ENCODE measurements around the gene NKTR. TPM values are rescaled to one million over a fixed set of nuclear protein-coding genes. Genes with fewer than 3 reads are reported as not detected.

Gene NKTR
- total and polyA plus RNA-seq, 2 experiments from 2014 or later, result 26.0 to 32.6 TPM

DNA sequence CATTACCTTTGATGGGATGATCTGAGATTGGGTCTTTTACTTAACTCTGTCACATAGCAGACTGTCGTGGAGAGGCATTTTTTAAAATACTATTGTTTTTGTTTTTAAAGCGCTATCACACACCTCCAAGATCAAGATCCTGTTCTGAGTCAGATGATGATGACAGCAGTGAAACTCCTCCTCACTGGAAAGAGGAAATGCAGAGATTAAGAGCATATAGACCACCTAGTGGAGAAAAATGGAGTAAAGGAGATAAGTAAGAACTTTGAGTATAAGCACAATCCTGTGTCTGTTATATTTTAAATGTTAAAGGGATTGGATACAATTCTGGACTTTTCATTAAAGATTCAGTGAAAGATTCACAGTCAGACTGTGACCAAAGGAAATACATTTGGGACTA is 34.6 kb downstream of the NKTR start:
- Histone ChIP-seq H3K79me2 (ENCODE audit: insufficient read depth) (peaks cover 89% of the 10 kb centered on the region), H3K27ac (no peak overlapping the region), H2AFZ (no peak overlapping the region), H3K9me3 (ENCODE audit: low read depth) (no peaks in the 10 kb centered on the region), H3F3A (ENCODE audit: insufficient read depth) (peaks cover 55% of the 10 kb centered on the region), H3K27me3 (replicated peaks; ENCODE audit: insufficient read depth) (no peaks in the 10 kb centered on the region), H3K36me3 (ENCODE audit: low read depth) (peaks cover 93% of the 10 kb centered on the region), H3K9me2 (ENCODE audit: insufficient read depth) (no peaks in the 10 kb centered on the region), H3K4me1 (ENCODE audit: insufficient read depth) (peaks cover 14% of the 10 kb centered on the region), H4K20me1 (ENCODE audit: insufficient read depth) (0 out of 2 replicates have a peak, but pooled peaks cover 5% of the 10 kb centered on the region), H3K9ac (no peak overlapping the region), H3K4me3 (no peak overlapping the region), H3K4me2 (ENCODE audit: unreplicated experiment) (no peak overlapping the region)
- WGBS, 2 experiments (ENCODE audit: low coverage in 1 of 2, low lambda C conversion rate in 2 of 2, missing lambda C conversion rate in 2 of 2), result 91 to 94% methylated on average over 2 of the region's 2 CpGs
- in situ Hi-C loops (cut with MboI), result no loop called here
- TF ChIP-seq EZH2 (IDR thresholded peaks at IDR 0.05; ENCODE audit: insufficient read depth, poor library complexity, severe bottlenecking) (no peak), EZH2phosphoT487 (IDR thresholded peaks at IDR 0.05; ENCODE audit: insufficient read depth, low read depth) (no peak)
- peak; percentile 55 for DNase-seq

DNA sequence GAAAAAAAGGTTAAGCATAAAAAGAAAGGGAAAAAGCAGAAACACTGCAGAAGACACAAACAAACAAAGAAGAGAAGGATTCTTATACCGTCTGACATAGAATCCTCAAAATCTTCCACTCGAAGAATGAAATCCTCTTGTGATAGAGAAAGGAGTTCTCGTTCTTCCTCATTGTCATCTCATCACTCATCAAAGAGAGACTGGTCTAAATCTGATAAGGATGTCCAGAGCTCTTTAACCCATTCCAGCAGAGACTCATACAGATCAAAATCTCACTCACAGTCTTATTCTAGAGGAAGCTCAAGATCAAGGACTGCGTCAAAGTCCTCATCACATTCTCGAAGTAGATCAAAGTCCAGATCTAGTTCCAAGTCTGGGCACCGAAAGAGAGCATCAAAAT is 36.5 kb downstream of the NKTR start:
- H3K9me2 ChIP-seq (ENCODE audit: insufficient read depth), result no peaks in the 10 kb centered on the region
- peaks cover 90% of the 10 kb centered on the region for H3K36me3 ChIP-seq (ENCODE audit: low read depth)
- DNase-seq, result no peak
- 96 to 98% methylated on average over 6 of the region's 6 CpGs for WGBS, 2 experiments (ENCODE audit: low coverage in 1 of 2, low lambda C conversion rate in 2 of 2, missing lambda C conversion rate in 2 of 2)
- peaks cover 3% of the 10 kb centered on the region for H3K4me1 ChIP-seq (ENCODE audit: insufficient read depth)
- no peak overlapping the region for H3K4me3 ChIP-seq
- H3K27ac ChIP-seq, result no peak overlapping the region
- H3K27me3 ChIP-seq (replicated peaks; ENCODE audit: insufficient read depth), result no peaks in the 10 kb centered on the region
- no peak for TF ChIP-seq EZH2 (IDR thresholded peaks at IDR 0.05; ENCODE audit: insufficient read depth, poor library complexity, severe bottlenecking)
- no peak for TF ChIP-seq EZH2phosphoT487 (IDR thresholded peaks at IDR 0.05; ENCODE audit: insufficient read depth, low read depth)
- H2AFZ ChIP-seq, result no peak overlapping the region
- H3K9me3 ChIP-seq (ENCODE audit: low read depth), result no peaks in the 10 kb centered on the region
- H3K9ac ChIP-seq, result no peak overlapping the region
- H4K20me1 ChIP-seq (ENCODE audit: insufficient read depth), result 0 out of 2 replicates have a peak, but pooled peaks cover 5% of the 10 kb centered on the region
- in situ Hi-C loops (cut with MboI), result no loop called here
- H3K4me2 ChIP-seq (ENCODE audit: unreplicated experiment), result no peak overlapping the region
- peaks cover 41% of the 10 kb centered on the region for H3F3A ChIP-seq (ENCODE audit: insufficient read depth)
- H3K79me2 ChIP-seq (ENCODE audit: insufficient read depth), result peaks cover 89% of the 10 kb centered on the region

DNA sequence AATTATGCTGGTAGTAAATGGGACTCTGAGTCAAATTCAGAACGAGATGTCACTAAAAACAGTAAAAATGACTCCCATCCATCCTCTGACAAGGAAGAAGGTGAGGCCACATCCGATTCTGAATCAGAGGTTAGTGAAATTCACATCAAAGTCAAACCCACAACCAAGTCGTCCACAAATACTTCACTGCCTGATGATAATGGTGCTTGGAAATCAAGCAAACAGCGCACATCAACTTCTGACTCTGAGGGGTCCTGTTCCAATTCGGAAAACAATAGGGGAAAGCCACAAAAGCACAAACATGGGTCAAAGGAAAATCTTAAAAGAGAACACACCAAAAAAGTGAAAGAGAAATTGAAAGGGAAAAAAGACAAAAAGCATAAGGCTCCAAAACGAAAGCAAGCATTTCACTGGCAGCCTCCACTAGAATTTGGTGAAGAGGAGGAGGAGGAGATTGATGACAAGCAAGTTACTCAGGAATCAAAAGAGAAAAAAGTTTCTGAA is 37.9 kb downstream of the NKTR start:
- H3K27ac ChIP-seq, result peak overlapping the region; percentile 36
- no peak overlapping the region for H3K4me3 ChIP-seq
- in situ Hi-C loops (cut with MboI), result no loop called here
- no peak overlapping the region for H3K4me2 ChIP-seq (ENCODE audit: unreplicated experiment)
- no peaks in the 10 kb centered on the region for H3K9me2 ChIP-seq (ENCODE audit: insufficient read depth)
- H3K9me3 ChIP-seq (ENCODE audit: low read depth), result no peaks in the 10 kb centered on the region
- no peaks in the 10 kb centered on the region for H3K4me1 ChIP-seq (ENCODE audit: insufficient read depth)
- no peak overlapping the region for H2AFZ ChIP-seq
- H4K20me1 ChIP-seq (ENCODE audit: insufficient read depth), result 0 out of 2 replicates have a peak, but pooled peaks cover 4% of the 10 kb centered on the region
- peak; percentile 34 for DNase-seq
- H3K27me3 ChIP-seq (replicated peaks; ENCODE audit: insufficient read depth), result no peaks in the 10 kb centered on the region
- TF ChIP-seq EZH2 (IDR thresholded peaks at IDR 0.05; ENCODE audit: insufficient read depth, poor library complexity, severe bottlenecking) (no peak), EZH2phosphoT487 (IDR thresholded peaks at IDR 0.05; ENCODE audit: insufficient read depth, low read depth) (no peak)
- WGBS, 2 experiments (ENCODE audit: low coverage in 1 of 2, low lambda C conversion rate in 2 of 2, missing lambda C conversion rate in 2 of 2), result 73 to 78% methylated on average over 6 of the region's 6 CpGs
- peak overlapping the region; percentile 6; the same call in 1 of the 2 replicates for H3K9ac ChIP-seq
- peaks cover 90% of the 10 kb centered on the region for H3K79me2 ChIP-seq (ENCODE audit: insufficient read depth)
- H3K36me3 ChIP-seq (ENCODE audit: low read depth), result peaks cover 90% of the 10 kb centered on the region
- H3F3A ChIP-seq (ENCODE audit: insufficient read depth), result peaks cover 46% of the 10 kb centered on the region

DNA sequence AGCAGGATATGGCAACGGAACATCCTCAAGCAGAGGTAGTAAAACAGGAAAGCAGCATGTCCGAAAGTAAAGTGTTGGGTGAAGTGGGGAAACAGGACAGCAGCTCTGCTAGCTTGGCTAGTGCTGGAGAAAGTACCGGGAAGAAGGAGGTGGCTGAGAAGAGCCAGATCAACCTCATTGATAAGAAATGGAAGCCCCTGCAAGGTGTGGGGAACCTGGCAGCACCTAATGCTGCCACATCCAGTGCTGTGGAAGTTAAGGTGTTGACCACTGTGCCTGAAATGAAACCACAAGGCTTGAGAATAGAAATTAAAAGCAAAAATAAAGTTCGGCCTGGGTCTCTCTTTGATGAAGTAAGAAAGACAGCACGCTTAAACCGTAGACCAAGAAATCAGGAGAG is 38.7 kb downstream of the NKTR start:
- 67 to 73% methylated on average over 6 of the region's 6 CpGs for WGBS, 2 experiments (ENCODE audit: low coverage in 1 of 2, low lambda C conversion rate in 2 of 2, missing lambda C conversion rate in 2 of 2)
- H2AFZ ChIP-seq, result no peak overlapping the region
- no peaks in the 10 kb centered on the region for H3K27me3 ChIP-seq (replicated peaks; ENCODE audit: insufficient read depth)
- no peak for DNase-seq
- no peaks in the 10 kb centered on the region for H3K4me1 ChIP-seq (ENCODE audit: insufficient read depth)
- no peak for TF ChIP-seq EZH2phosphoT487 (IDR thresholded peaks at IDR 0.05; ENCODE audit: insufficient read depth, low read depth)
- no peak for TF ChIP-seq EZH2 (IDR thresholded peaks at IDR 0.05; ENCODE audit: insufficient read depth, poor library complexity, severe bottlenecking)
- H3K9ac ChIP-seq, result no peak overlapping the region
- H3K27ac ChIP-seq, result peak overlapping the region; percentile 36
- peaks cover 90% of the 10 kb centered on the region for H3K79me2 ChIP-seq (ENCODE audit: insufficient read depth)
- H4K20me1 ChIP-seq (ENCODE audit: insufficient read depth), result no peaks in the 10 kb centered on the region
- peaks cover 90% of the 10 kb centered on the region for H3K36me3 ChIP-seq (ENCODE audit: low read depth)
- no peaks in the 10 kb centered on the region for H3K9me2 ChIP-seq (ENCODE audit: insufficient read depth)
- no peaks in the 10 kb centered on the region for H3K9me3 ChIP-seq (ENCODE audit: low read depth)
- in situ Hi-C loops (cut with MboI), result no loop called here
- H3K4me3 ChIP-seq, result no peak overlapping the region
- H3F3A ChIP-seq (ENCODE audit: insufficient read depth), result peaks cover 48% of the 10 kb centered on the region
- H3K4me2 ChIP-seq (ENCODE audit: unreplicated experiment), result no peak overlapping the region

DNA sequence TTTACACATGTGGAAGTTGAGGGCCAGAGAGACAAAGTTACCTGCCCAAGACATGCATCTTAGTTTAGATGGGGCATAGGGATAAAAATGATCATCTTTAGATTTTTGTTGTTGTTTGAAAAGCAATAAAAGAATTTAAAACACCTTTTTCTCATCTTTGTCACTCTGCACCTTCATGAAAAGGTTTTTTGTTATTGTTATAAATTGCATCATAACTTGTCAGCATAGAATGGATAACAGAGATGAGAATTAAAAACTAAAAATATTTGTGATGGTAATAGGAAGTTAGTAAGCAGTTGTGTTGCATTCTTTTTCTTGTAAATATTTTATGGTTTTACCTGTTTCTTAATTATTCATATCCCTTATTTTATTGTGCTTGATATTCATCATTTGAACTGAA is 39.6 kb downstream of the NKTR start:
- in situ Hi-C loops (cut with MboI), result no loop called here
- TF ChIP-seq EZH2phosphoT487 (IDR thresholded peaks at IDR 0.05; ENCODE audit: insufficient read depth, low read depth) (no peak), EZH2 (IDR thresholded peaks at IDR 0.05; ENCODE audit: insufficient read depth, poor library complexity, severe bottlenecking) (no peak)
- H2AFZ ChIP-seq, result no peak overlapping the region

More for the DNA sequence above, 39.6 kb downstream of the NKTR start:
- H3K9ac ChIP-seq, result no peak overlapping the region
- H3K4me1 ChIP-seq (ENCODE audit: insufficient read depth), result no peaks in the 10 kb centered on the region
- no peaks in the 10 kb centered on the region for H4K20me1 ChIP-seq (ENCODE audit: insufficient read depth)
- H3K9me2 ChIP-seq (ENCODE audit: insufficient read depth), result no peaks in the 10 kb centered on the region
- peaks cover 85% of the 10 kb centered on the region for H3K36me3 ChIP-seq (ENCODE audit: low read depth)
- peaks cover 43% of the 10 kb centered on the region for H3F3A ChIP-seq (ENCODE audit: insufficient read depth)
- H3K27me3 ChIP-seq (replicated peaks; ENCODE audit: insufficient read depth), result no peaks in the 10 kb centered on the region
- no peaks in the 10 kb centered on the region for H3K9me3 ChIP-seq (ENCODE audit: low read depth)
- H3K4me3 ChIP-seq, result no peak overlapping the region
- no peak overlapping the region for H3K4me2 ChIP-seq (ENCODE audit: unreplicated experiment)
- no peak for DNase-seq
- peaks cover 97% of the 10 kb centered on the region for H3K79me2 ChIP-seq (ENCODE audit: insufficient read depth)
- H3K27ac ChIP-seq, result no peak overlapping the region

Data from GM23248 (cell line).